HFFc6 (cell line): ENCODE measurements around the gene ANTXR1. TPM values are rescaled to one million over a fixed set of nuclear protein-coding genes. Genes with fewer than 3 reads are reported as not detected.
A peak's percentile ranks its signal among the peaks of the same experiment; 100 is the strongest.

ENCODE experiments used
- DNase-seq: peaks from one replicate; pipeline ENCODE4 v3.0.0-alpha.2; 2018
- H3K27ac Mint-ChIP-seq: 2 replicates; pipeline ENCODE4 v1.8.0; 2020; ENCODE audit warnings: mild to moderate bottlenecking, mixed read lengths
- H3K27me3 Mint-ChIP-seq: 2 replicates; pipeline ENCODE4 v1.8.0; 2021; ENCODE audit warnings: mild to moderate bottlenecking, moderate library complexity, mixed read lengths; ENCODE audit not compliant: insufficient read depth
- H3K36me3 Mint-ChIP-seq: 2 replicates; pipeline ENCODE4 v1.8.0; 2021; ENCODE audit warnings: low read depth, mixed read lengths
- H3K4me1 Mint-ChIP-seq: 2 replicates; pipeline ENCODE4 v1.8.0; 2020; ENCODE audit warnings: low read depth, mixed read lengths
- H3K4me3 Mint-ChIP-seq: 2 replicates; pipeline ENCODE4 v1.8.0; 2020; ENCODE audit warnings: mild to moderate bottlenecking, moderate library complexity, mixed read lengths
- H3K9me3 Mint-ChIP-seq: 2 replicates; pipeline ENCODE4 v1.8.0; 2020; ENCODE audit warnings: mild to moderate bottlenecking, mixed read lengths
- CTCF ChIP-seq: fragments of 200-600 bp; sonication (generic); IDR thresholded peaks from 2 replicates; pipeline ENCODE4 v1.5.0; 2021; ENCODE audit warnings: antibody characterized with exemption, mild to moderate bottlenecking
- total RNA-seq, 6 experiments: library from RNA; stranded (reverse); fragmentation: NEBNext Ultra II Directional; extraction: Animal tissue kit (Norgen Biotek cat#: 25700); gene quantifications; 2 replicates in 1 of 6; 3 replicates in 5 of 6; pipeline ENCODE4 v1.2.3, GENCODE V29; 2021

ANTXR1 gene
- total RNA-seq, 6 experiments from 2014 or later = 98.0 to 137 (median 124) TPM

- Mint-ChIP-seq H3K27ac (peak overlapping the region; percentile 80), H3K27me3 (no peaks in the 10 kb centered on the region), H3K4me1 (peaks cover 79% of the 10 kb centered on the region), H3K4me3 (peak overlapping the region; percentile 74), H3K9me3 (no peaks in the 10 kb centered on the region), H3K36me3 (peaks cover 26% of the 10 kb centered on the region)
- peak; percentile 72 for DNase-seq
- TF ChIP-seq CTCF = no peak
These were observed 125.9 kb downstream of the ANTXR1 start for GRCh38 chr2:69138793-69139459.

GRCh38 chr2:69139778-69140670 is 127.0 kb downstream of the ANTXR1 start:
- Mint-ChIP-seq H3K4me3 (no peak overlapping the region), H3K36me3 (peaks cover 29% of the 10 kb centered on the region), H3K27me3 (no peaks in the 10 kb centered on the region), H3K4me1 (peaks cover 81% of the 10 kb centered on the region), H3K9me3 (no peaks in the 10 kb centered on the region), H3K27ac (no peak overlapping the region; the same call in 1 of the 2 replicates)
- DNase-seq = no peak
- no peak for TF ChIP-seq CTCF

DNA sequence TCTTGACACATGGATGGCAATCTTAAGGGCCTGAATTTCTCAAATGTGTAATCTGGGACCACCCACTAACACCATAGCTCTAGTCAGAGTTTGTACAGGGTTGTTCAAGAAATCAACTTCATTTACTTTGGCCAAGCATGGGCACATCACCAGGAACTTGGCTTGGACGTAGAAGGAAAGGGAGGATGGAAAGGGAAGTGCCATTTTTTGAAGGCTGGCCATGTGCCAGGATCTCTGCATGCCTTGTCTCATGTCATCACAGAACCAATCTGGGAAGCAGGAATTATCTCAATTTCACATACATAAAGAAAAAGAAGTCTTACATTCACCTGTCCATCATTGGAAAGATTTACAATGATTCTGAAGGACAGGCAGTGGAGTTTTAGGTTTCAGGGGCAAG is 128.1 kb downstream of the ANTXR1 start:
- Mint-ChIP-seq H3K27me3 (no peaks in the 10 kb centered on the region), H3K4me1 (peaks cover 78% of the 10 kb centered on the region), H3K27ac (no peak overlapping the region), H3K4me3 (no peak overlapping the region), H3K9me3 (no peaks in the 10 kb centered on the region), H3K36me3 (peaks cover 36% of the 10 kb centered on the region)
- no peak for DNase-seq
- TF ChIP-seq CTCF = no peak

GRCh38 chr2:69143748-69144360 is 130.9 kb downstream of the ANTXR1 start:
- Mint-ChIP-seq H3K27ac (peak overlapping the region; percentile 16), H3K27me3 (no peaks in the 10 kb centered on the region), H3K36me3 (peaks cover 36% of the 10 kb centered on the region), H3K4me3 (no peak overlapping the region), H3K9me3 (no peaks in the 10 kb centered on the region), H3K4me1 (peaks cover 52% of the 10 kb centered on the region)
- no peak for TF ChIP-seq CTCF
- peak; percentile 6 for DNase-seq

DNA sequence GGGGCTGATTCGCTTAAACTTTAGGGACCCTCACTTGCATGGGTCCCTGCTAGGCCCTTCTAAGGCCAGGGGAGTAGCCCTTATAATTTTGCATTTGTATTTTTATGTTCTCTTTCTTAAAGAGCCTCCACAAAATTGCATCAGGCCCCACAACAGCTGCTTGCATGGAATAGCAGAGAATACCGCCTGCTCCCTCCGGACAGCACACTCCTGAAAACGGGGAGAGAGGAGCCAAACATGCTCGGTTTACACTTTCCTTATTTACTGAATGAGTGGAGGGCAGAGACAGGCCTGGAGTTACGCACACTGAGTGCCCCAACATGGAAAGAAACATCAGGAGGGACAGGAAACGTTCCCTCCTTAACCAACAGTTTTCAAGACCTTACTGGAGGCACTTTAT is 132.2 kb downstream of the ANTXR1 start:
- no peaks in the 10 kb centered on the region for H3K9me3 Mint-ChIP-seq
- H3K27me3 Mint-ChIP-seq = no peaks in the 10 kb centered on the region
- no peak for TF ChIP-seq CTCF
- H3K27ac Mint-ChIP-seq = no peak overlapping the region
- H3K4me3 Mint-ChIP-seq = no peak overlapping the region
- H3K4me1 Mint-ChIP-seq = peaks cover 51% of the 10 kb centered on the region
- H3K36me3 Mint-ChIP-seq = peaks cover 36% of the 10 kb centered on the region
- no peak for DNase-seq
